GM19240 (cell line): ENCODE measurements around the gene CHCHD3.

Experiments used
- DNase-seq: peaks from one replicate; pipeline ENCODE4 v3.0.0; 2011; ENCODE audit warnings: low spot score; ENCODE audit not compliant: insufficient read length

The CHCHD3 gene

DNA sequence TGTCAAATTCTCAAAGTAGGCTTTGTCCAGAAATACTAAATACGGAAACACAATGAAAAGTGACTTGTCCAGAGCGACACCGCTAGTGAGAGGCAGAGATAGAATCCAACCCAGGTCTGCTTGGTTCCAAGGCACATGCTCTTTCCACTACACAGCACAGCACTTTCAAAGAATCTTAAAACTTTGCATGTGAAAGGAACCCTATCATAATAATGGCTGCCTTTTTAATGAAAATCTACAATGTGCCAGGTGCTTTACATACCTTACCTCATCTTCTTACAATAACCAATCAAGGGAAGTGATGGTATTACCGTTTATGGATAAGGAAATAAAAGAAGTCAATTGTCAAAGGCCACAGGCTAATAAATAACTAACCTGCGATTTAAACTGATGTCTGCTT is 2.6 kb downstream of the CHCHD3 start:
- DNase-seq, result no peak

- no peak for DNase-seq
Observed at GRCh38 chr7:133077394-133077793, 4.5 kb downstream of the CHCHD3 start.

- DNase-seq, result no peak
Observed at GRCh38 chr7:133076142-133076541, 5.7 kb downstream of the CHCHD3 start.

GRCh38 chr7:133071506-133071905 is 10.4 kb downstream of the CHCHD3 start:
- DNase-seq, result no peak

- no peak for DNase-seq
Observed at GRCh38 chr7:133070562-133070961, 11.3 kb downstream of the CHCHD3 start.

DNA sequence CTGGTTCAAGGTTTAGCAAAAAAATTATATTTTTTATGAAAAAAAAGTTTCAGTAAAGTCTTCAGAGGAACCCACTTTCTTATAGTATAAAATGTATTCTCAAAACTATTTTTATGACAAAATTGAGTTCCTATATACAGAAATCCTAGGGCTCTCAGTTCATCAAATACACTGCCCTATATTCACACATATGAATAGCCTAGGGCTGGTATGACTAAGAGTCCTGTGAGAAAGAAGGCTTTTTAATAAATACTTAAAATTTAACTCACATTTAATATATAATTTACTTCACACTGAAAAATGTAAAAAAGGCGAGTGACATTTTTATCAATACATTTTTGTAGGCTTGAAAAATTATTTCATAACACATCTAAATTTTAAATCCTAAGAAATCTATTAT is 16.6 kb downstream of the CHCHD3 start:
- DNase-seq, result no peak

- DNase-seq, result no peak
Observed at GRCh38 chr7:133064082-133064820, 17.6 kb downstream of the CHCHD3 start.

DNA sequence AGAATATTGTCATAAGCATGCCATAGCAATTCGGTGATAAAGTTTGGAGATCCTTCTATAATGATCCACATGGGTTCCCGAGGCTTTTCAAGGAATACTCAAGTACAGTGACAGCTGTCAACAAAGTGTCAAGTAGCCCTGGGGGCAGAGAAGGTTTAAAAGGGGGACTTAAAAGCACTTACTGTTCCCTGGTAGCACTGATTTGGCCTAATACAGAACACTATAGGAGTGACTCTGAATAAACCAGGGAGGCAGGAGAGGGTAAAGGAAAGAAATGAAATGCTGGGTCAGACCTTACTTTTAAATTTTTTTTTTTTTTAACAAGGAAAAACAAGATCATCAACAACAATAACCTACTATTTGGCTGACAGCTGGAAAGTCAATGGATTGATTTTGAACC is 20.1 kb downstream of the CHCHD3 start:
- DNase-seq, result no peak

DNA sequence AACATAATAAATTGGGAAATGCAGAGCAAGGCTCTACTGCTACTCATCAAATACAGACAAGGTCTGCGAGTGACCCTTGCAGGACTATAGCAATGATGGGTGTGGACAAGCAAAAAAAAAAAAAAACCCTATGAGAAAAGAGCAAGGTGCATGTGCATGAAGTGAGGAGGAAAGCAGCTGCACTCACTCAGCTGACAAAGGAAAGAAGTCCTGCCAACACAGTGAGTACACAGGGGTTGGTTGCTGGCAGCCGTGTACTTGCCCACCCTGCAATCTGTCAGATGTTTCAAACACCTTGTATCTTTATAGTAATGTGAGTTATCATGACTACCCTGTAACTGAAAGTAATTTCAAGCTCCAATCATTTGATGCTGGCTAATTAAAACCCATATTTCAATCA is 20.5 kb downstream of the CHCHD3 start:
- DNase-seq, result no peak

DNA sequence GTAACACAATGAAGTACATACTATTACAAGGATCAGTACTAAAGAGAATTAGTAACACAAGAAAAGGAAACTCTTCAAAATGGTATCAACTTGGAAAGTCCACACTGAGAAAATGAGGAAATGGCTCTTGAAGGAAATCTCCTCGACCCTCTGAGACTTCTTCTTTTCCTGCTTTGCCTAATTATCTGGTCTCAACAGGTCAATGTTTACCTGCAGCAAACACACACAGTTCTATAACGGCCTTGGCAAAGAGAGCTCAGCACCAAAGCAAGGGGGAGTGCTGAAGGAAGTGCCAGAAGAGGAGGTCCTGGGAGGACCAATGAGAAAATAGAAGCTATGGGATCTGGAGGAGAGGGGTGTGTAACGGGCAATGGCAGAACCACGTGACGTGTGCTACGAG is 21.9 kb downstream of the CHCHD3 start:
- no peak for DNase-seq

GRCh38 chr7:133059263-133059662 is 22.6 kb downstream of the CHCHD3 start:
- DNase-seq, result no peak

GRCh38 chr7:133056370-133057238 is 25.3 kb downstream of the CHCHD3 start:
- no peak for DNase-seq

DNA sequence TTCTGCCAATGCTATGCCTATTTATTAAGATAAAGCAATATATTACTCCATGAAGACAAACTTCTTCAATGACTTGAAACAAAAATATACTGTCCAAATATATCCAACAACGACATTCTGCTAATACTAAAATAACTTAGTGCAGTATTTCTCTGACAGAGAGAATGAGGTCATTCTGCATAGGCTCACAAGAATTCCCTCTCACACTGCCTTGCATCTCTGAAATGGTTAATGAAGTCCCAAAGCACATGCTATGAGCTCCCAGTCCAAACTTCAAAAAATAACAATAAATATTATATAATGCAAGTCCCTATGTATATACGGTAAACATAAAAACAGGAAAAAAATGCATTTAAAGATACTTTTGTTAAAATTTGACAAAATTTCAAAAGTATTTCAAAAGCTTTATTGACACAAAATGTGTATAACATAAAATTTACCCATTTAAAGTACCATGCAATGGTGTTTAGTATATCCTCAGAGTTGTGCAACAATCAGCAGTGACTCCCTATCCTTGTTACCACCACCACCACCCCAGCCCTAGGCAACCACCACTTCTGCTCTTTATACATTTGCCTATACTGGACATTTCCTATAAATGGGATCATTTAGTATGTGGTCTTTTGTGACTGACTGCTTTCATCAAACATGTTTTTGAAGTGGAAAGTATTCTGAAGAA is 27.6 kb downstream of the CHCHD3 start:
- DNase-seq, result no peak

DNA sequence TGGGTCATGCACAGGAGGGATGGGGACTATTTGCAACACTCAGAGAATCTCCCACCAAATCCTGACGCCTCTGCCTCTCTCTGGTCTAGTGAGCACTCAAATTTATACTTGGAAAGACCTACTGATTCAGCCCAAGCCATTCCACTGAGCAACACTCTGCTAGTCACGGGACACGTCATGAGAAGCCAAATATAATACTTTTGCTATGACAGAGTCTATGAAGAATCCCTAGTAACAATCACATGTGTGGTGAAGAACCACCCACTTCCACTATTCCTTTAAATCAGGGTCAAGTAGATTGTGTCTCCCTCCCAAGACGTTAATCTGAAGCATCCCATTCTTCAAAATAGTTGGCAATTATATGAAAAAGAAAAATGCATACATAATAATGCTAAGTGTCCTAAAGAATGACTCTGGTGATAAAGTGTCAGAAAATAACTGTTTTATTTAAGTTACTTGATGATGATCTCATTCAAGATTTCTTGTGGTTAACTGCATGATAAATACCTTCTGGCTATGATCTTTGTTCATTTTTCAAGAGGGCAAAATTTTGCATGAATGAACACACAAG is 28.5 kb downstream of the CHCHD3 start:
- no peak for DNase-seq

DNA sequence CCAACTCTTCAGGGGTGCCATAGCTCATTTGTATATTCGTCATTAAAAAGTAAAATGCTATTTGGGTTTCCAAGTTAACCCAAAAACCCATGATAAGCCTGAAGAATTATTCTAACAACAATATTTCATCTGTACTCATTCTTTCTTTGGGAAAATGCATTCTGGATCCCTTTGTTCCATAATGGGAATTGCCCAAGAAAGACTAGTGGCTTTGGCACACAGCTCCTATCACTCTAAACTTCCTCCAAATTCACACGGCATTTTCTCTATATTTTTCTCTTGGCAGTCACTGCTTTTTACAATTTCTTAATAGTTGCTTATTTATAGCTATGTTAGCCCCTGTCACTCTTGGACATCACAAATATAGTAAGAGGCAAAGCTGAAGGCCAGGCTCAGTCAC is 29.1 kb downstream of the CHCHD3 start:
- DNase-seq, result no peak

GRCh38 chr7:133052401-133052756 is 29.5 kb downstream of the CHCHD3 start:
- DNase-seq, result no peak

GRCh38 chr7:133051719-133052400 is 30.0 kb downstream of the CHCHD3 start:
- no peak for DNase-seq

GRCh38 chr7:133051066-133051465 is 30.8 kb downstream of the CHCHD3 start:
- DNase-seq, result no peak

GRCh38 chr7:133050200-133050995 is 31.5 kb downstream of the CHCHD3 start:
- no peak for DNase-seq

GRCh38 chr7:133048589-133048988 is 33.3 kb downstream of the CHCHD3 start:
- no peak for DNase-seq

DNA sequence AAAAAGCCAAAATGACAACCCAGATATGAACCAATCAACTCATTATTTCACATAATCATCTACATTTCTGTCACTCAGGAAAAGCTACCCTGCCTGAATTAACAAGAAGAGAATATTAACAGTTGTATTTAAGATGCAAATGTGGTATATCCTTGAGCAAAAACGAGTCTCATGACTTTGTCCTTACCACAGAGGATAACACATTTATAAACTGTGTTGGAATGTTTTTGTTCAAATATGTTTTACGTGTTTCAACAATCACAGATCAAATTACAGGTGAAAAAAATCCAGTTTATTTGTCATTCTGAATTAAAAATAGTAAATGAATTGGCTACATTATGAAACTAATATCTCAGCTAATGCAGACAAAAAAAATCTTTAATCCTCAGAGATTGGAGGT is 34.6 kb downstream of the CHCHD3 start:
- no peak for DNase-seq
